ENCODE measurements around the gene ZRANB3.

DNA sequence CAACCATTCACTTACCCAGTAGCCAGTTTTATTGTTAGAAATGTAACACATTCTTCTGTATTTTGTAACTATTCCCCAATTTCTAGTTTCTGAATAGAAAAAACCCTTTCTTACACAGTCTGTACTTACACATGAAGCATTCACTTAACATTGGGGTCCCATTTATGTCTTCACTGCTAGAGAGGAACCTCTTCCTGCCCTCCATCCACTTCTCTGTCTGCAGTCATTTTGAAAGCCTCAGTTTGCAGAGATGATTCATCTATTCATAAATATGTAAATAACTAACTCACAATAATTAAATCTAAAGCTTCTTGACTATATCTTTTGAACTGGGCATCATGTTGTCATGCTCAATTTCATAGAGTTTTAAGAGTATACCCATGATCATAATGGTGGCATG, 55.9 kb downstream of the ZRANB3 start:
- TF ChIP-seq ZNF629 (CRISPR knock-in tag; conservative IDR thresholded peaks at IDR 0.05) (no peak), SP4 (CRISPR knock-in tag; IDR thresholded peaks at IDR 0.05) (no peak)

Data from HepG2 (cell line).